HL-60/S4 treated with phorbol 12-myristate 13-acetate at 8.2 ng/mL for 4 days and 3 days (cell line): ENCODE results near the gene DAZ2.
"Not testable (repeated sequence)": the region's sequence is repeated elsewhere in the genome, so short reads cannot be mapped to it uniquely, and the experiment has no call there.

Source experiments
- in situ Hi-C: fragments of 300-500 bp; cut with MboI; formaldehyde crosslinking; loops from 2 replicates; pipeline ENCODE4 v1.15.0; 2022; ENCODE audit warnings: low sequenced_read_pairs

The DAZ2 gene, protein sequence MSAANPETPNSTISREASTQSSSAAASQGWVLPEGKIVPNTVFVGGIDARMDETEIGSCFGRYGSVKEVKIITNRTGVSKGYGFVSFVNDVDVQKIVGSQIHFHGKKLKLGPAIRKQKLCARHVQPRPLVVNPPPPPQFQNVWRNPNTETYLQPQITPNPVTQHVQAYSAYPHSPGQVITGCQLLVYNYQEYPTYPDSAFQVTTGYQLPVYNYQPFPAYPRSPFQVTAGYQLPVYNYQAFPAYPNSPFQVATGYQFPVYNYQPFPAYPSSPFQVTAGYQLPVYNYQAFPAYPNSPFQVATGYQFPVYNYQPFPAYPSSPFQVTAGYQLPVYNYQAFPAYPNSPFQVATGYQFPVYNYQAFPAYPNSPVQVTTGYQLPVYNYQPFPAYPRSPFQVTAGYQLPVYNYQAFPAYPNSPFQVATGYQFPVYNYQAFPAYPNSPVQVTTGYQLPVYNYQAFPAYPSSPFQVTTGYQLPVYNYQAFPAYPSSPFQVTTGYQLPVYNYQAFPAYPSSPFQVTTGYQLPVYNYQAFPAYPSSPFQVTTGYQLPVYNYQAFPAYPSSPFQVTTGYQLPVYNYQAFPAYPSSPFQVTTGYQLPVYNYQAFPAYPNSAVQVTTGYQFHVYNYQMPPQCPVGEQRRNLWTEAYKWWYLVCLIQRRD

DNA sequence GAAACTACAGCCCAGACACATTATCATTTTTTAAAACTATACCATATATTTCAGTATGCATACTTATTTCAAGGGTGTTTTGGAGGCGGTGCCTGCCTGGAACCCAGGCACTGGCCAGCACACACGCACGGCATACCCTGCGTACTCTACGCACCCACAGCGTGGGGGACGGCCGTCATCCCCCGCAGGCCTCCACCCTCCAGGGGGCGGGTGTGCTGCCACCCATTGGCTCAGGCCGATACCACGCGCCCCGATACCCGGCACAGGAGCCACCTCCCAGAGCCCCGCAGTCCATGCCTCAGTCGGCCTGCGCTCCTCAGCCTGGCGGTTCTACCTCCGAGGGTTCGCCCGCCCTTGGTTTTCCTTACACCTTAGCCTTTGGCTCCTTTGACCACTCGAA, at the start of gene DAZ2:
DAZ2 (plus strand) TSS at position 301 of the 400 bp plus-strand sequence. CDS start 208 bp downstream, outside the sequence.
- in situ Hi-C loops: not testable (repeated sequence)

DNA sequence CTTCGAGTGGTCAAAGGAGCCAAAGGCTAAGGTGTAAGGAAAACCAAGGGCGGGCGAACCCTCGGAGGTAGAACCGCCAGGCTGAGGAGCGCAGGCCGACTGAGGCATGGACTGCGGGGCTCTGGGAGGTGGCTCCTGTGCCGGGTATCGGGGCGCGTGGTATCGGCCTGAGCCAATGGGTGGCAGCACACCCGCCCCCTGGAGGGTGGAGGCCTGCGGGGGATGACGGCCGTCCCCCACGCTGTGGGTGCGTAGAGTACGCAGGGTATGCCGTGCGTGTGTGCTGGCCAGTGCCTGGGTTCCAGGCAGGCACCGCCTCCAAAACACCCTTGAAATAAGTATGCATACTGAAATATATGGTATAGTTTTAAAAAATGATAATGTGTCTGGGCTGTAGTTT, 20.4 kb upstream of the DAZ2 start, which contains the start of gene DAZ1:
DAZ1 (minus strand) TSS at position 101 of the 400 bp plus-strand sequence. CDS start 208 bp downstream, outside the sequence.
- in situ Hi-C loops: not testable (repeated sequence)

DNA sequence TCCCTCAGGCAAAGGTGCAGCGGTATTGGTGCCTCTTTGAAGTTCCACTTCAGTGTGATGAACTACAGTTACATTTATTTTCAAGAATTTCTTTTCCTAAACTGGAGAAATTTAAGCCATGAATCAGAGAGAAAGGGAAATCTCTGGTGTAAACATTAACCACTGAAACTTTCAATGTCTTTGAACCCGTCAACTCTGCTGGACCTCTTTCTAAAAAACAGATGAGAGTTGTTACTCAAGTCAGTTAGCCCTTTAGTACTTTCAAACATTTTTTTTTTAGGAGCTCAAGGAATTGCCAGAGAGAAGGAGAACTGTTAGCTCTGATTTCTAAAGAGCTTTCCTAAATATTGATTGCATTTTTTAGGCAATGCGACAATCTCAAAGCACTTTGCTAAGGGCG, 11.9 kb upstream of the DAZ2 start:
- in situ Hi-C loops: not testable (repeated sequence)

DNA sequence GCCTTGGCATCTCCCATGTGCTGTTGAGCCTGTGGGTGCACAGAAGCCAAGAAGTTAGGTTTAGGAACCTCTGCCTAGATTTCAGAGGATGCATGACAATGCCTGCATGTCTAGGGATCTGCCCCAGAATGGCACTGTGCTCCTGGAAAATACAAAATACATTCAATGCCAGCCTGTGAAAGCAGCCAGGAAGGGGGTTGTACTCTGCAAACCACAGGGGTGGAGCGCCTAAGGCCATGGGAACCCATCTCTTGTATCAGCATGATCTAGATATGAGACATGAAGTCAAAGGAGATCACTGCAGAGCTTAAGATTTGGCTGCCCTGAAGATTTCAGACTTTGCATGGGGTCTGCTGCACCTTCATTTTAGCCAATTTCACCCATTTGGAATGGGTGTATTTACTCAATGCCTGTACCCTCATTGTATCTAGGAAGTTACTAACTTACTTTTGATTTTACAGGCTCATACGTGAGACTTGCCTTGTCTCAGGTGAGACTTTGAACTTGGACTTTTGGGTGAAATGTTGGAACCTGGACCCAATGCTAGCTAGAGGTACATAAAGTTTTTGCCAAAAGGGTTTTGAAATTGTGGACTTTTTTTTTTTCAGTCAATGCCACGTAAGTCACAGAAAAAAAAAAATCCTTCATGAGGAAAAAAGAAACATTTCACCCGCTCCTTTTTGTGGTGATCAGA, 9.4 kb upstream of the DAZ2 start:
- in situ Hi-C loops: not testable (repeated sequence)

DNA sequence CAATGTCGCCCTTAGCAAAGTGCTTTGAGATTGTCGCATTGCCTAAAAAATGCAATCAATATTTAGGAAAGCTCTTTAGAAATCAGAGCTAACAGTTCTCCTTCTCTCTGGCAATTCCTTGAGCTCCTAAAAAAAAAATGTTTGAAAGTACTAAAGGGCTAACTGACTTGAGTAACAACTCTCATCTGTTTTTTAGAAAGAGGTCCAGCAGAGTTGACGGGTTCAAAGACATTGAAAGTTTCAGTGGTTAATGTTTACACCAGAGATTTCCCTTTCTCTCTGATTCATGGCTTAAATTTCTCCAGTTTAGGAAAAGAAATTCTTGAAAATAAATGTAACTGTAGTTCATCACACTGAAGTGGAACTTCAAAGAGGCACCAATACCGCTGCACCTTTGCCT, 8.7 kb upstream of the DAZ2 start:
- in situ Hi-C loops: not testable (repeated sequence)
